Common myeloid progenitor, CD34-positive (primary cell): Measurements from ENCODE around the gene HSD17B11.
A peak's percentile ranks its signal among the peaks of the same experiment; 100 is the strongest.

ENCODE experiments used
- CTCF ChIA-PET: fragments of 350-600 bp; sonication (Branson Sonifier 250); formaldehyde crosslinking; loops from one replicate; lab custom pipeline; 2021; ENCODE audit warnings: antibody characterized with exemption; lab: Charles Lee
- POLR2A ChIA-PET: fragments of 350-600 bp; sonication (Branson Sonifier 250); formaldehyde crosslinking; loops from one replicate; lab custom pipeline; 2021; ENCODE audit warnings: antibody characterized with exemption; lab: Charles Lee
- DNase-seq, 3 donors: peaks; one replicate each; pipeline versions ENCODE4 v3.0.0 to v3.0.0-alpha.2; 2013
- H3K27ac ChIP-seq, 2 experiments: 1 replicate in 1 of 2; 2 replicates in 1 of 2; pipeline ENCODE4 v1.7.0; 2013; ENCODE audit warnings: inconsistent platforms in 2 of 2, low read length in 2 of 2, mild to moderate bottlenecking in 2 of 2, low read depth in 1 of 2, moderate library complexity in 1 of 2; ENCODE audit not compliant: severe bottlenecking in 2 of 2, insufficient read depth in 1 of 2, poor library complexity in 1 of 2
- H3K27me3 ChIP-seq, 5 experiments: replicated peaks in 2 of 5; 1 replicate in 3 of 5; 2 replicates in 2 of 5; pipeline versions ENCODE4 v1.6.1 to v1.7.0; 2013; ENCODE audit warnings: low read length in 4 of 5, mild to moderate bottlenecking in 2 of 5, moderate library complexity in 2 of 5, inconsistent platforms in 1 of 5; ENCODE audit not compliant: insufficient read depth in 5 of 5, control insufficient read depth in 4 of 5
- H3K36me3 ChIP-seq, 4 experiments: 1 replicate in 2 of 4; 2 replicates in 2 of 4; pipeline versions ENCODE4 v1.6.1 to v1.7.0; 2013; ENCODE audit warnings: low read length in 3 of 4, control low read depth in 1 of 4, mild to moderate bottlenecking in 1 of 4; ENCODE audit not compliant: control insufficient read depth in 4 of 4, insufficient read depth in 4 of 4
- H3K4me1 ChIP-seq, 4 experiments: 1 replicate in 3 of 4; 2 replicates in 1 of 4; pipeline versions ENCODE4 v1.6.1 to v1.7.1; 2013; ENCODE audit warnings: low read length in 3 of 4, mild to moderate bottlenecking in 3 of 4, control low read depth in 1 of 4, inconsistent platforms in 1 of 4, moderate library complexity in 1 of 4; ENCODE audit not compliant: control insufficient read depth in 4 of 4, insufficient read depth in 4 of 4; ENCODE audit errors: control extremely low read depth in 1 of 4
- H3K4me3 ChIP-seq, 7 experiments: 1 replicate in 4 of 7; 2 replicates in 3 of 7; pipeline versions ENCODE4 v1.5.1 to v1.7.0; 2013; ENCODE audit warnings: mild to moderate bottlenecking in 7 of 7, low read length in 6 of 7, moderate library complexity in 6 of 7, inconsistent platforms in 2 of 7, low read depth in 2 of 7, control low read depth in 1 of 7; ENCODE audit not compliant: insufficient read depth in 4 of 7, control insufficient read depth in 1 of 7; ENCODE audit errors: extremely low read depth in 1 of 7
- H3K9me3 ChIP-seq, 5 experiments: 1 replicate in 4 of 5; 2 replicates in 1 of 5; pipeline versions ENCODE4 v1.6.1 to v1.7.1; 2013; ENCODE audit warnings: low read length in 4 of 5, mild to moderate bottlenecking in 2 of 5, inconsistent platforms in 1 of 5, low read depth in 1 of 5, moderate library complexity in 1 of 5; ENCODE audit not compliant: control insufficient read depth in 4 of 5, insufficient read depth in 2 of 5; ENCODE audit errors: control extremely low read depth in 1 of 5
- WGBS: methylation state at CpG from one replicate; pipeline ENCODE4 v1.1.5; 2013; ENCODE audit not compliant: insufficient coverage; 5-methylcytosine and 5-hydroxymethylcytosine counted together

HSD17B11 gene

DNA sequence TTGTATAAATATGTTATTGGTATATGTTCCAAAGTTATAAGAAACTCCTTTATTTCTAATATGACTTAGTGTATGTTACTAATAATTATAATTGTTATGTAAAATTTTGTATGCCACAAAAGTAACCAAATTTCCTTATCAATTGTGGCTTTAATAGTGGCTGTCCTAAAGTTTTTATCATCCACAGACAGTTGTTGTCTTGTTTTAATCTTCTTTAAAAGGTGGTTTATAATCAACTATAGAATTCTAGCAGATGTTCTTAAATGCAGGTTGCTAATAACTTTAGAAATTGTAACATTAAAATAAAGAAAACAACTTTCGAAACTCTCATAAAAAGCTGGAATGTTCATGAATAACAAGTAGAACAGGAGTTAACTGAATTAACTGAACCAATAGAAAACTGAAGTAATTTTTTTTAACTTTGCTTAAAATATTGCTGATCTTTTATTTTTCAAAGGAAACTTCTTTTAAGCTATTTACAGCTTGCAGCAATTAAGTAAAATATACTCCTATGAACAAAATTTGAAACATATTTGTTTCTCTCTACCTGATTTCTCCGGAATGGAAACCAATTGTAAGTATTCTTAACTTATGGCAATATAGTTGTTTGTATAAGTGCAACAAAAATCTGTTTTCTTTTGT is 24.3 kb downstream of the HSD17B11 start:
- Histone ChIP-seq H3K9me3 (peaks cover 0 to 6% (median 0%) of the 10 kb centered on the region in 5 experiments), H3K4me1 (no peaks in the 10 kb centered on the region), H3K27me3 (no peaks in the 10 kb centered on the region), H3K27ac (no peak overlapping the region), H3K36me3 (peaks cover 29 to 87% (median 40%) of the 10 kb centered on the region in 4 experiments), H3K4me3 (no peak overlapping the region)
- no CpG with 5 or more reads among the region's 2 CpGs for WGBS
- ChIA-PET POLR2A (no interaction called here), CTCF (interaction anchor here (1.5 kb wide), 1 partner anchor 9 kb away, joined by 4 read pairs; no protein-coding TSS in a partner anchor)
- DNase-seq: no peak

DNA sequence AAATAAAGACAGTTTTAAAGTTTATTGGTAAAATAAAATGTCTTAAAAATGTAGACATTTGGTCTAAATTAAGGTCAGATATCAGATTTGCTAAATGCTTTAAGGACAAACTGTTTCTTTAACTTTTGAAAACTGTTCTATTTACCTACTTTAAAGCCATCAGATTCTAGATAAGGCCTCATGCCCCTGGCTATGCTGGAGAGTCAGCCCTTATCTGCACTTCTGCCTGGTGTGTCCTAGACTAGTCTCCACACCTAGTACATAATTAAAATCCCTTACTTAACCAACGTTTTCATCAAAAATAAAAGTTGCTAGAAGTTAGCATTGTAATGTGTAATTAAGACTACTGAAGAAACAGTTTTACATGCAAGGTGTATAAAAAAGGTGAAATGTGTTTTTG is 25.6 kb downstream of the HSD17B11 start:
- Histone ChIP-seq H3K4me3 (no peak overlapping the region), H3K4me1 (no peaks in the 10 kb centered on the region), H3K9me3 (peaks cover 0 to 6% (median 0%) of the 10 kb centered on the region in 5 experiments), H3K27me3 (no peaks in the 10 kb centered on the region), H3K27ac (no peak overlapping the region), H3K36me3 (peaks cover 30 to 88% (median 37%) of the 10 kb centered on the region in 4 experiments)
- no CpG with 5 or more reads among the region's 1 CpG for WGBS
- no peak for DNase-seq
- ChIA-PET POLR2A (interaction anchor here (0.7 kb wide), 1 partner anchor 103 kb away, joined by 3 read pairs; no protein-coding TSS in a partner anchor), CTCF (interaction anchor here (1.6 kb wide), 1 partner anchor 177 kb away, joined by 3 read pairs; no protein-coding TSS in a partner anchor)

DNA sequence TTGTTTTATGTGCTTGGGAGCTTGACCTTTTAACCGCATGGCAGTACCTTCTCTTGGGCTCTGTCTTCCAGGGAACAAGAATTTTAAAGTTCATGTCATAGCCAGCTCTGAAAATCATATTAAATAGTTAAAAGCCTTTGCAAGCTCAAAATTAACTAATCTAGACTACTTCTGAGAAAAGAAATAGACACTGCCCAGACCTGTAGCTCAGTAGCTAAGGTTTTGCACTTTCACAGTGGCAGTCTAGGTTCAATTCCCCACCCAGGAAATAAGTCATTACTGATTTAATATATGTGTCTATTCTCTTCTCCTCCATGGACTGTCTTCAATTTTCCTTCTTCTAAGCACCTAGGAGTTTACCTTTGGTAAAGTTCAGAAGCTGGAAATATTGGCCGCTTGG is 27.4 kb downstream of the HSD17B11 start:
- Histone ChIP-seq H3K4me1 (no peaks in the 10 kb centered on the region), H3K27ac (no peak overlapping the region), H3K9me3 (peaks cover 0 to 6% (median 0%) of the 10 kb centered on the region in 5 experiments), H3K36me3 (peaks cover 34 to 88% (median 50%) of the 10 kb centered on the region in 4 experiments), H3K27me3 (no peaks in the 10 kb centered on the region), H3K4me3 (no peak overlapping the region)
- no peak for DNase-seq
- 100% methylated on average over 1 of the region's 2 CpGs for WGBS
- ChIA-PET CTCF (interaction anchor here (1.0 to 3.1 kb wide), 7 partner anchors 8 to 179 kb away, joined by 3 to 20 read pairs (median 4); no protein-coding TSS in a partner anchor), POLR2A (no interaction called here)

DNA sequence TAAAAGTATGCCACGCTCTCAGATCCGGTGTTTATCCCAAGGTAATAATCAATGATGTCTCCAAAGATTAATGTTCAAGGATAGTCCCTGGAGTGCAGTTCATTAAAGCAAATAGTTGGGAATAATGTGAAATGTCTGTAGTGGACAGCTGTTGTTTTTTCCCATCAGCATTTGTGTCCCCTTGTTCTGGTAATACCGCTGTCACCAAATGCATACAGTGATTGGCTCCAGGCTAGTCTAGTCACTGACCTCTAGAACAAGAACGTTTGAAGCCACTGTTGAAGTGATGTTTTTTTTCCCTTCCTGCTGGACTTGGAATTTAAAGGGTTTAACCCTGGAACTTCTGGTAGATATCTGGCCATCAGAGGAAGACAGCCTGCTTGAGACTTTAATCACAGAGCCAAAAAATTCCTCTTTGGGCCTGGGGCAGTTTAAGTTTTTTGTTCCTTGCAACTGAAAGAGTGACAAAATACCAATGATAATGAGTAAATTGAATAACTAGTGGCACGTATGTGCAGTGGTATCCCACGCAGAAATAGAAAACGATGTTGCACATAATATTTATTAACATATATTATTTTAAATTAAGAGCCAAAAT is 30.6 kb downstream of the HSD17B11 start:
- peaks cover 26 to 81% (median 56%) of the 10 kb centered on the region in 4 experiments for H3K36me3 ChIP-seq
- 90% methylated on average over 4 of the region's 7 CpGs for WGBS
- no peak overlapping the region for H3K4me3 ChIP-seq
- no peaks in the 10 kb centered on the region for H3K4me1 ChIP-seq
- no peak for DNase-seq
- no peaks in the 10 kb centered on the region for H3K9me3 ChIP-seq
- H3K27ac ChIP-seq: no peak overlapping the region
- ChIA-PET POLR2A (no interaction called here), CTCF (no interaction called here)
- H3K27me3 ChIP-seq: no peaks in the 10 kb centered on the region

DNA sequence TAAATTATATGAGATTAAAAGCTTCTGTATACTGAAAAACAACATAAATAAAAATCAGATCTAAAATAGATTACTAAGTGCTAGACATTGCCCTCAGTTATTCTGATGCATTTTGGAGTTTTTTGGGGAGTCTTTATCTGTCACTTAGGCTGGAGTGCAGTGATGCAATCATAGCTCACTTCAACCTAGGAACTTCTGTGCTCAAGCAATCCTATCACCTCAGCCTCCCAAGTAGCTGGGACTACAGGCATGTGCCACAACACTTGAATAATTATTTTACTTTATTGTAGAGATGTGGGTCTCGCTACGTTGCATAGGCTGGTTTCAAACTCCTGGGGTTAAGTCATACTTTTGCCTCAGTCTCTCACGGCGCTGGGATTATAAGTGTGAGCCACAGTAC is 31.7 kb downstream of the HSD17B11 start:
- CTCF ChIA-PET: interaction anchor here (0.5 to 1.2 kb wide), 2 partner anchors 131 to 343 kb away, joined by 3 read pairs; no protein-coding TSS in a partner anchor
- DNase-seq: no peak
- no peak overlapping the region for H3K4me3 ChIP-seq

DNA sequence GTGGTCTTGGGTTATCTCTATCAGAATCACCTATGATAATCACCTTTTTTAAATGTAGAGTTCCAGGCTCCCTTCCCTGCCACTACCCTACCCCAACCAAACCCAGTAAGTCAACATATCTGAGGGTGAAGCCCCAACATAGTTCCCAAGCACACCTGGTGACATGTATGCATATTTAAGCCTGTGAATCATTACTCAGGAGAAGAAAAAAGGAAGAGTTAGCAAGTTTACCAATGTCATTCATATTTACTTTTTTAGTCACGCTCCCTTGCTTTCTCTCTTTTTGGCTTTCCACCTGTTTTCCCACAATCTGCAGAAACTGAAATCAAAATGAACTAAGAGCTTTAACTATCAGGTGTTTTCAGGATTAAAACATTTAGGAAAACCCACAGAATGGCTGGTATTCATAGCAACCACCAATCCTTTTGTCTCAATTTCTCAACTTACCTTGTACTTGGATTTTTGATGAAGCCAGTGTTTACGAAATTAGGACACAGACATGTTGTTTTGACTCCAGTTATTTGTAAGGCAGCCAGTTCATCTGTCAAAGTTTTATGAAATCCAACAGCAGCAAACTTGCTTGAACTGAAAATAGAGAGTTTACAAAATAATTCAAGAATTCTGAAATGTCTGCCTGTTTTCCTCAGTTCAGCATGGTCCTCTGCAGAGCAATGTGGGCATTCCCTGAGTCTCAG is 34.0 kb downstream of the HSD17B11 start:
- Histone ChIP-seq H3K4me3 (no peak overlapping the region), H3K9me3 (peaks cover 0 to 2% (median 0%) of the 10 kb centered on the region in 5 experiments), H3K27ac (peak overlapping the region in 1 of 2 experiments; percentile 41), H3K4me1 (no peaks in the 10 kb centered on the region), H3K36me3 (peaks cover 20 to 71% (median 47%) of the 10 kb centered on the region in 4 experiments), H3K27me3 (no peaks in the 10 kb centered on the region)
- 100% methylated on average over 2 of the region's 2 CpGs for WGBS
- ChIA-PET POLR2A (no interaction called here), CTCF (interaction anchor here (1.4 kb wide), 1 partner anchor 13 kb away, joined by 4 read pairs; no protein-coding TSS in a partner anchor)
- DNase-seq: no peak

More for the DNA sequence above, 31.7 kb downstream of the HSD17B11 start:
- H3K4me1 ChIP-seq: no peaks in the 10 kb centered on the region
- H3K27ac ChIP-seq: no peak overlapping the region
- POLR2A ChIA-PET: no interaction called here
- H3K27me3 ChIP-seq: no peaks in the 10 kb centered on the region
- H3K36me3 ChIP-seq: peaks cover 16 to 78% (median 50%) of the 10 kb centered on the region in 4 experiments
- no CpG with 5 or more reads among the region's 4 CpGs for WGBS
- no peaks in the 10 kb centered on the region for H3K9me3 ChIP-seq
